HG03469 (cell line): ENCODE results near the gene PPCS.
A peak's percentile ranks its signal among the peaks of the same experiment; 100 is the strongest.

ENCODE experiments used
- ATAC-seq: cut with Tn5 transposase; IDR thresholded peaks from one replicate; pipeline ENCODE4 v1.9.1; 2021; ENCODE audit warnings: mild to moderate bottlenecking, moderate library complexity, moderate number of reproducible peaks; ENCODE audit not compliant: unreplicated experiment

Gene PPCS

DNA sequence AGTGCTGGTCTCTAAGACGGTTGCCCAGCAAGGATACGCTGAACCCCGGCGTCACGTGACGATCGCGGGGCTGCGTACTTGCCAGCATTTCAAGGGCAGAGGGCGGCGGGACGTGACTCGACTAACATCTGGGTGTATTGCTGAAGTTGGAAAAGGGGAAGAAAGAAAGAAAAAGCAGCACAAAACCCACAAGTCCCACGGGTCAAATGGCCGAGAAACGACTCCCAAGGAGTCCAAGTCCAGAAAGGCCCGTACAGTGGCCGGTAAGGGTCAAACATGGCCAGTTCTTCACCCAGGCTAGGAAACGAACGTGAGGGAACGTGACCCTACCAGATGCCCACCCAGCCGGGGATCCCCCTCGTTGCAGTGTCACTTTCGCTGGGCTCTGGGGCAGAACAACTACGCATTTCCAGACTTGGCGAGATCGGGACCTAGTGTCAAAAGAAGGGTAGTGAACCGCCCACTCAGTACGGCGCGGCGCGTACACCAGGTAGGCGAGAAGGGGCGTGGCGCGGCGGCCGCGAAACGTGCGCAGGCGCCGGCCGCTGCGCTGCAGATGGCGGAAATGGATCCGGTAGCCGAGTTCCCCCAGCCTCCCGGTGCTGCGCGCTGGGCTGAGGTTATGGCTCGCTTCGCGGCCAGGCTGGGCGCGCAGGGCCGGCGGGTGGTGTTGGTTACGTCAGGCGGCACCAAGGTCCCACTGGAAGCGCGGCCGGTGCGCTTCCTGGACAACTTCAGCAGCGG lies at the start of gene PPCS, which contains the start of gene ZMYND12:
Gene PPCS (plus strand): TSS at position 534 of the 744 bp plus-strand sequence. CDS start 23 bp downstream, at position 557.
Gene ZMYND12 (minus strand): TSS at position 13 of the 744 bp plus-strand sequence. CDS start 25 bp downstream, outside the sequence.
- peak; percentile 58 for ATAC-seq

DNA sequence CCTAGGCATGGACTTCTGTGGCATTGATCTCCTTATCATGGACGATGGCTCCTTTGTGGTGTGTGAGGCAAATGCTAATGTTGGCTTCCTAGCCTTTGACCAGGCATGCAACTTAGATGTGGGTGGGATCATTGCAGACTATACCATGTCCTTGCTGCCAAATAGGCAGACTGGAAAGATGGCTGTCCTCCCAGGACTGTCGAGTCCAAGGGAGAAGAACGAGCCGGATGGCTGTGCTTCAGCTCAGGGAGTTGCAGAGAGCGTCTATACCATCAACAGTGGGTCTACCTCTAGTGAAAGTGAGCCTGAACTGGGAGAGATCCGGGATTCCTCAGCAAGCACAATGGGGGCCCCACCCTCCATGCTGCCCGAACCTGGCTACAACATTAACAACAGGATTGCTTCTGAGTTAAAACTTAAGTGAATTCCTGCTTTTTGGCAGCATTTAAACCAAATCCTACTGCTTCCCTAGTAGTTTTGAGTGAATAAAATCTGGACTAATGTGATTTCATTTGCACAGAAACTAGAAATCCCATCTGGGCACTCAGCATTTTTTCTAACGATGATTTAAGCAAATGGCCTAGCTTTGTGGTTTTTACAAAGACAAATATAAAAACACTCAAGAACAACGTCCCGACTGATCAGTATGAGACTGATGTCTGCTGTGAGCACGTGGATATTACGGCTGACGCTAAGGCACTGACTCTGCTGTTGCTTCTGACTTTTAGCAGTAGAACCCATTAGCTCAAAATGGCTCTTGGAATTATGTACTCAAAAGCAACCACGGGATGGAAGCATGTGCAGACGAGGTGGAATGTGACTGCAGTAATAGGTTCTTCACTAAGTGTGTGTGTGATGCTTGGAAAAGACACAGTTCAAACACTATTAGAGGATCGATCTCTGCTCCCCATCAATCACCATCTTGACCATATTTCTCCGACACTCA lies 41.5 kb upstream of the PPCS start:
- no peak for ATAC-seq

DNA sequence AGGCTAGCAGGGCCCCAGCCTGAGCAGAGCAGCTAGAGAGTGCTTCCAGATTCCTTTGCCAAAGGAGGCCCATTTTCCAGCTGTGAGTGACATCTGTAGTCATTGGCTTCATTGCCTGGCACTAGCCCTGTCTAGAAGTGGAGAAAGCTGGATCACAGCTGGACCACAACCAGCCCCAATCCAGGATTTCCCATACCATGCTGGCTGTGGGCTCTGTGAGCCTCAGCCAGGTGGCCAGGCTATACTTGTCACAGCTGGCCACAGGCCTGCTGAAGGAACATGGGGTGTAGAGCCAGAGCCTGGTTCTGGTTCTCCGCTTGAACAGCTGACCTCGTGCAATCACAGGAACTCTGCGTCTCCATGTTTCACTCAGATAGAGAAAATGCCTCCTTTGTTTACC lies 39.2 kb upstream of the PPCS start:
- no peak for ATAC-seq

DNA sequence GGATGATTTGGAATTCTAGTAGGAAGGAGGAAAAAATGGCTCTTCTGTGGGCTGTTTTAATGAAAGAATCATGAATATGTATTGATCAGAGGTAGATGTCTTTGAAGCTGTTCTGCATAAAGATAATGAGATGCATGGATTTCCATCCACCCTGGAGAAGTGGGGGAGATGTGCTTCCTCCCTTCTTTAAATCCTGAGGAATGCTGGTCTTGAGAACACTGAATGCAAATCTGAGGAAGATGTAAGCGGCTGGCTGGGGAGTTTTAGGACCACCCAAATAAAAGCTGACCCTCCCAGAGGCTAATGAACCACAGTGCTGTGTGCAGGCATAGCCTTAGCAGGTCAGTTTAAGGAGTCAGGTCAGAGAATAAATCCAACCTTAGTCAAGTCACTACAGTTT lies 37.8 kb upstream of the PPCS start:
- no peak for ATAC-seq

DNA sequence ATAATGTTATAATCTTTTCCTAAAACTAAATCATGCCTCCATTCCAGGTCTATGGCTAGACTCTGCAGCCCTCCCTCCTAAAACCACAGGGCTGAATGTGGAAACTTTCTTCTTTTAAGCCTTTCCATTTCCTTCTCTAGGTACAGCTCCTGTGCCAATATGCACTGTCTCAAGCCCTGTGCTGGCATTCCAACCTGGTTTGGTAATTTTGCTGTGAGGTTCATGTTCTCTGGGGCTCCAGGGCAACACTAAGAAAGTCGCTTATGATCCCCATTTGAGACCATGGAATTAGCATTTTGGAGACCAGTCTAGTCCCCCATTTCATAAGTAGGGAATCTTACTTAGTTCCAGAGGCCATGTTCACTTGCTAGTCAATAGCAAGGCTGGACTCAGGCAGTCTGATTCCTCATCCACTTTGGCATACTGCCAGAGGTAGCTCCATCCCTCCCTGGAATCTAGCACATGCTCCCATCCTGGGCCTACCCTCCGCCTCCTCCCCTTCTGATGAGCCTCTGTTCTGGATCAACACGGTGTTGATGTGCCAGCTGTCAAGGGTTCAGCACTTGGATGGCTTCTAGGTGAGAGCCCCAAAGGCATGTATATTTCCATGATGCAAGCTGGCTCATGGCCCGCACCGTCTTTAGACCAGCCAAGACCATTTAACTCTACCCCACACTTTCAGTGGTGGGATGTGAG lies 37.1 kb upstream of the PPCS start:
- no peak for ATAC-seq

DNA sequence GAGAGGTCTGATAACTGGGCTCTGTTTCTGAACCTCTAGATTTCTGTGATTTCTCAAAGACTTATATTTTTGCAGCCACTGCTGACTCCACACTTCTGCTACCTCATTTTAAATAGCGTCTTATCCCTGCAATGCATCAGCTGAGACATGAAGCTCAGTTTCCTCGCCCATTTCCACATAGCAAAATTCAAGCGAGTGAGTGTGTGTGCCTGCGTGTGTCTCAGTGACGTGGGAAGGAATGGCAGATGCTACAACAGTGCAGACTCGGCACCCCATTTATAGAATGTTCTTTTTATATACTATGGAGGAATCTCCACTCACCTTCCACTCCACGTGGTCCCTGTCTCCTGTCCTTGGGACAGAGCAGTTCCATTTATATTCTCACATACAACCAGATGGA lies 36.2 kb upstream of the PPCS start:
- ATAC-seq: no peak

DNA sequence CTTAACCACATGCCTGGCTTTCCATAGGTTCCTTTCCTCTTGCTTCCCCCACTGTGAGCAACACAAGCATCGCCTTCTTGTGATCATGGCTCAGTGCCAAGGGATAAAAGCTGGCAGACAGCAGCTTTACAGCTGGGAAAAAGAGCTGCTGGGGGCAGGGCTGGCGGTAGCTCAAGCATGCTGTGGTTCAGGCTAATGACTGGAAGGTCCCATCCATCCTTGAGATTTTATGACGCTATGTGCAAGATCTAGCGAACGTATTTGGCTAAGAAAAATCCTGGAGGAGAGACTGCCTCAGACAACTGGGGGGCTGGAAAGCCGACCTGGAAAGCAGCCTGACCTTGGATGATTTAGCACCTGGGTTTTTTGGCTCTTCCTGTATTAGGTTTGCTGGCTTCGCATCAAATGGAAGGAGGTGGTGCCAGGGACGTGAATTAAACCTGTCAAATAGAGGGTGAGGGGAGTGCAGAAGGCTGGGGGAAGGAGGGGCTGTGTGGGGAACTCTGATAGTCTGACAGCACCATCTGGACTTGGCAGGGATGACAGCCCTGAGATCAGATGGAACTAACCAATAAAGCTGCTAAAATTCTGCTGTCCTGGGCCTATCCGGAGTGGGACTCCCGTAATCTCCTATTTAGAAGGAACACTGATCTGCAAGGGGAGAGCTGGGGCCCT lies 35.3 kb upstream of the PPCS start:
- no peak for ATAC-seq

DNA sequence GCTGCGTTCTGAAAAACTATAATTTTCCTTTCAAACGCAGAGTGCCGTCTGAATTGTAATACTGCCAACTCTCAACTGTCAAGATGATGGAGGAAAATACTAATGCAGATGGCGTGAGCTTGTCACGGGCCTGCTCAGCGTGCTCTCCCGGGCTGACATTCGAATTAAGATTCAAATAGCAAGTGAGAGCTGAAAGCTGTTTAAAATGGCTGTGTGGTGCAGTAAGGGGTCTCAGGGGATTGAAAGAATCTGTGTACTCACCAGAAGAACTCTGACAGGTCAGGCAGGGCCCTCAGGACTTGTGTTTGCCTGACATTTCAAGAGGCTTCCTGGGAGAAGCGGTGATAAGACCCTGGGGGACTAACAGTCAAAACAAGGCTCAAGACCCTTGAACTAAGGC lies 33.6 kb upstream of the PPCS start:
- ATAC-seq: no peak

DNA sequence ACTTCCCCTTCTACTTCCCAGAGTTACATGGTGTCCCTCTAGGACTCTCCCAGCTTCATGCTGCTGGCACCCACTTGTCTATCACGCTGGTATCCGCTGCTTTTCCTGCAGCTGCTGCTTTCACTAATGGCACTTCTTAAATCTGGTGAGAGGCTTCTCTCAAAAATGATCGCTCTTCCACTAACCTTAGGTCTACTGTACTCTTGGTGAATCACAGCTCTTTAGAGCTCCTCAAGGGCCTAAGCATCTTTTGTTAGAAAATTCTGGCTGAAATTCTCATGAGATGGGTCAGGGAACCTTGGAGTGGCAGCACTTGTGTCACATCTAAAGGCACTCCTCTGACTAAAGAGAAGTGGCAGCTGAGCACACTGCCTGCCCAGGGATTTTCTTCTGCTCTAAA lies 32.7 kb upstream of the PPCS start:
- no peak for ATAC-seq

DNA sequence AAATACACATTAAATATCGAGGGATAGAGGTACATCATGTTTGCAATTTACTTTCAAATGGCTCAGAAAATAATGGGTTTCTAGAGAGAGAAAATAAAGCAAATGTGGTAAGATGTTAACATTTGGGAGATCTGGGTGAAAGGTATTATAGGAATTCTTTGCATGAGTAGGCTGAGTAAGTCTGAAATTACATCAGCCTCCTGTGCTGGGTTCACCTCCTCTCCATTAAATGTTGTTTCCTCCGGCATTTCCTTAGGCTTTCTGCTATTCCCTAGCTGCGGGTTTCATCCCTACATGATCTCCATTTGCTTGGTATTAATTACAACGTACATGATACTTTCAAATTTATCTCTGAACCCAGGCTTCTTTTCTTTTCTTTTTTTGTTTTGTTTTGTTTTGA lies 32.1 kb upstream of the PPCS start:
- ATAC-seq: no peak

DNA sequence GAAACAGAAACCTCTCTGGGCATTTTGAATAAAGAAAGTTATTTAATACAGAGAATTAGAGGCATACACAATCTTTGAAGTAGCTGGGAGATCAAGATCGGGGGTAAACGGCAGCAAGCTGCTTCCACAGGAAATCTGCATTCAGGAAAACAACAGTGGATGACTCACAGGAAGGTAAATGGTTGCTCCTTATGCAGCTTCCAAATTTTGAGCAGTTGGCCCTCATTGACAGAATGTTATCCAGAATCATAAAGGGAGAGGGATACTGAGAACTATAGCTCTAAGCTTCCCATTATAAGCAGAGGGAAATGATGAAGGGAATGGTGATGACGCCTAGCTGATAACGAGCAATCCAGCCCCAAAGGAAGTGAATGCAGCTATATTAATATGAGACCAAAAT lies 29.1 kb upstream of the PPCS start:
- ATAC-seq: no peak

DNA sequence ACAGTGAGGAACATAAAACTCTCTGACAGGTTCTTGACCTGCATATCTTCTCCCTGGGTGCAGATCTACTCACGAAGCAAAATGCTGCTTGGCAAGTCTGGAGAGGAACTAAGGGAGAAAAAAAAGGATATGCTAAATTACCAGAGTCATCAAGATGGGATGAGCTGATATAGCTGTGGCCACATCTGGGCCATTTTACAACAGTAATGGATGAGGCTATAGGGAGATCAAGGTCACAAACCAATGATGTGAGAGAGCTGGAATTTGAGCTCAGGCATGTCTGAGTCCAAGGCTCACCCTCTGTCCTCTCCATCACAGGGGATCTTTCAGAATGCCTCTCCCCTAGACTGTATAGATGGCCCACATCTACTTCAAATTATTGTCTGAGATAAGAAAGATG lies 26.7 kb upstream of the PPCS start:
- ATAC-seq: no peak

DNA sequence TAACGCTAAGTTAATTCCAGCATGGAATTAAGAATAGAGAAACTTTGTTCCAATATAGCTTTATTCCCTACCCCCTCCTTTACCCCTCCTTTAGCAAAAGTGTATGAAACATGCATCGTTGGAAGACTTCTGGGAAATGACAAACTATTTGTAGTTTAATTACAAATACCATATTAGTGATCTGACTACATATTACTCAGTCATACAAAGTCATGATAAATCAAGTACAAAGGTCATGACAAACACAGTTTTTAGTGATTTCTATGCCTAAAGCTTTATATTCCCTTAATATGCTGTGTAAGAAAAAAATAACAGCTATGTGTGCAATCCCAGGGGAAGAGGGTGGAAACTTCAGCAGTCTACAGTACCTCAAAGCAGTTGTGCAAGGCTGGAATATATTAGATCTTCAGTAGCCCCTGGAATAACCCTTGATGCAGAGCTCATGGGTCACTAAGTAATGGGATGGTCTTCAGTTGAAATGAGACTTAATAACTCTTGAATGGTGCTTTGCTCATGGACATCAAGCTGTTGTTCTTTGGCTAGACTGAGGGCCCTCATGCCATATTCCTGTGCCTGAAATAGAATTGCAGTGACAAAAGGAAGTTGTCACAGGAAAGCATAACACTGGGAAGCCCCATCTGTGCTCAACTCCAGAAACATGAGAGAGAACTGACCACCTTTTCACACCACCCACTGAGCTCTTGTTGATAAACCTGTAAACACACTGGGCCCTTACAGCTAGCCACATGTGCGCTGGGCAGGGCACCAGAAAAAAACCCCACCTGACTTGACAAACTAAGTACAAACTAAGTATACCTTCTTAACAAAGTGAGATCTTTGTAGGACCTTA lies 25.8 kb upstream of the PPCS start:
- no peak for ATAC-seq

DNA sequence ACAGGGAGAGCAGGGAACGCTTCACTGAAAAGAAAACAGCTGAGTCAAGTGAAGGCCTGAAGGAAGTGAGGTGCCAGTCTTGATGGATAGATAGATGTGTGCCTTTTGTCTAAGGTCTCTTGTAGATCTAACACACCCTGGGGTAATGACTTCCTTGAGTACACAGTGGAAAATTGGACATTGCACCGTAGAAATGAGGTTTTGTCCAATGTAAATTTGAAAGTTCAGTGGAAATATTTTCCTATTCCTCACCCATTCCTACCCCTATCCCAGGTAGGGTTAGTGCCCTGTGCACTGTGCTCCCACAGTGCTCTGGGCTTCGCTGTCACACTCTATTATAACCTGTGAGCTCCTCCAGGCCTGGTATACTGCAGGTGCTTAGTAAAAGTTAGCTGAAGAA lies 24.8 kb upstream of the PPCS start:
- ATAC-seq: no peak

DNA sequence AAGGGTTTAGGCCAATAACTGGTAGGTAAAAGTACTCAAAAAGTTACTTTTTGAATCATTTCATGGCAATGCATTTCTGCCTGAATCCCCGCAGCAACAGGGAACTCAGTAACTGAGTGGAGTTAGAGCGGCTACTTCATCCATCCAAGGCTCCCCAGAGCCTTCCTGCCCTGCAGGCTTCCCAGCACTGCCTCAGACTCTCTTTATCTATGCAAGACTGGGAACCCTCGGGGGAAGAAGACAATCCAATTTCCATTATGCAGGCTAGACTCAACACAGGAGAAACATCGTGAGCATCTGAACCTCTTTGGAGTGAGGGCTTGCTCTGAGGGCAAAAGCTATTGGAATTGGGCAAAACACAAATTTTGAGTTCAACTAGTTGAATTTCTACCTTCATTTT lies 23.6 kb upstream of the PPCS start:
- ATAC-seq: no peak

DNA sequence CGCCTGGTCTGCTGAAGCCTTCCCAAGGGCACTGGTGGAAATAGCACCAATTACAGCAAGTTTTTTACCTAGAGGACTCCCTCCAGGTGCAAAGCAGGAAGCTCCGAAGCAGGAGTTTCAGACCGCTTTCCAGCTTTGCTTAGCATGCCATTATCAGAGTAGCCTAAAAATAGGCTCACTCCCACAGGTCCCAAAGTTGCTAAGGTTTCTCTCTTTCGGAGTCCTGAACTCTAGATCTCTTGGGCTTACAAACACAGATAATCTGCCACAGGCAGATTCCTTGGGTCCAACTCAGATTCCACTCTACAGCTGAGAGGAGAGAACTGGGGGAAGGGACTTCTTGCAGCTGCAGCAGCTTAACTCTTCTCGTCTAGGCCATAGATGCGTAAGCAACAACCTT lies 23.0 kb upstream of the PPCS start:
- ATAC-seq: no peak

DNA sequence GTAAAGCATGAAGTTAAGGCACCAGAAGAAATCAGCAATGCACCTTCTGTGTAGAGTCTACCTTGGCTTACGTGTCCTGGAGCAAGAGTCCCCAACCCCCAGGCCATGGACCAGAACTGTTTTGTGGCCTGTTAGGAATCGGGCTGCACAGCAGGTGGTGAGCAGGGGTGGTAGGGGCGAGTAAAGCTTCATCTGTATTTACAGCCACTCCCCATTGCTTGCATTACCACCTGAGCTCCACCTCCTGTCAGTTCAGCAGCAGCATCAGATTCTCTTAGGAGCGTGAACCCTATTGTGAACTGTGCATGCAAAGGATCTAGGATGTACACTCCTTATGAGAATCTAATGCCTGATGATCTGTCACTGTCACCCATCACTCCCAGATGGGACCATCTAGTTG lies 22.0 kb upstream of the PPCS start:
- no peak for ATAC-seq

DNA sequence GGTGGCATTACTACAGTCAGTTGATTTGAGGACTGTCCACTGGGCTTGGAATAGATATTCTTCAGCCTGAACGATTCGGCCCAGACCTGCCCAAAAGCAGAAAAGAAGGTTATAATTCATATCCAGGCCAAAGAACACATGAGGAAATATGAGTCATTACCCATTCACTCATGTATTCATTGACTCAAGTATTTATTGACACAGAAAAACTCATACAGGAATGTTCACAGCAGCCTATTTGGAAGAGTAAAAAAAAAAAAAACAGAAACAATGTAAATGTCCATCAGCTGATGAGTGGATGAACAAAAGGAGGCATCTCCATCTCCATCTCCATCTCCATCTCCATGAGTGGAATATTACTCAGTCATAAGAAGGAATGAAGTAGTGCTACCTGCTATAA lies 16.4 kb upstream of the PPCS start:
- no peak for ATAC-seq

DNA sequence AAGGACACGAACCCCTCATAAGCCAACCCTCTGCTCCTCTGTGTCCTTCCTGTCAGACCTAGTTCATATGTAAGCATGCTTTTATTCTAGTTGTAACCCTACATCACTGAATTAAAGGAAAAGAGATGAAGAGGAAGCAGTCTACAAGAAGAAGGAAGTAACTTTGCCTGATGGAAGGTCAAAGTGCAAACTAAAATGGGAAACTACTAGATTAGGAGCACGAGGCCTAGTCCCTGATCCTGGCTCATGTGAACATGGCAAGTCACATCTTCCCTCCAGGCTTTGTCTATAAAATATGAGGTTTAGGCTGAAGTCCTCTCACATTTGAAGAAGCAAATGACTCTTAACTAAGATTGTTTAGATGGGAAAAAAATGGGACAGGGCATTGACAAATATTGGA lies 13.7 kb upstream of the PPCS start:
- ATAC-seq: no peak

DNA sequence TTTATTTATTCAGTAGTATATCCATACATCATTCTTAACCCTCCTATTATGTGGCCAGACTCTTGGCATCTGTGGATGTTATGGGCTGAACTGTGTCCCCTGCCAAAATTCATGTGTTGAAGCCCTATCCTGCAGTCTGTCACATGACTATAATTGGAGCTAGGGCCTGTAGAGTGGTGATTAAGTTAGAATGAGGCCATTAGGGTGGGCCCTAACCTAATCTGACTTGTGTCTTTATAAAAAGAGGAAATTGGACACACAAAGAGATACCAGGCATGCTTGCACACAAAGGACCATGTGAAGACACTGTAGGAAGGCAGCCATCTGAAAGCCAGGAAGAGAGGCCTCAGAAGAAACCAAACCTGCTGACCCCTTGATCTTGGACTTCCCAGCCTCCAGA lies 7.1 kb upstream of the PPCS start:
- no peak for ATAC-seq
